C4-2B (cell line): ENCODE data around the gene COL26A1.

Experiments used
- H3K27ac ChIP-seq: fragments of 450-650 bp; 2 replicates; pipeline ENCODE4 v1.5.1; 2017
- CTCF ChIP-seq: fragments of 450-650 bp; conservative IDR thresholded peaks from 2 replicates; pipeline ENCODE4 v1.5.1; 2017; ENCODE audit warnings: mild to moderate bottlenecking
- ZFX ChIP-seq: fragments of 450-650 bp; IDR thresholded peaks from 2 replicates; pipeline ENCODE4 v1.6.1; 2017

The COL26A1 gene

GRCh38 chr7:101357433-101357832, 5.2 kb upstream of the COL26A1 start:
- no peak overlapping the region for H3K27ac ChIP-seq
- TF ChIP-seq CTCF (no peak), ZFX (no peak)

GRCh38 chr7:101363196-101363733, 590 bp downstream of the COL26A1 start:
- peak overlapping the region; percentile 96 for H3K27ac ChIP-seq
- TF ChIP-seq ZFX (no peak), CTCF (no peak)

- TF ChIP-seq ZFX (peak; percentile 89), CTCF (peak; percentile 99)
- peak overlapping the region; percentile 96 for H3K27ac ChIP-seq
These were observed 1.2 kb downstream of the COL26A1 start for GRCh38 chr7:101363734-101364374.

GRCh38 chr7:101365956-101366355, 3.3 kb downstream of the COL26A1 start:
- TF ChIP-seq ZFX (no peak), CTCF (no peak)
- H3K27ac ChIP-seq, result no peak overlapping the region

GRCh38 chr7:101367676-101368075, 5.0 kb downstream of the COL26A1 start:
- no peak overlapping the region for H3K27ac ChIP-seq
- no peak for TF ChIP-seq ZFX
- TF ChIP-seq CTCF, result no peak

- no peak for TF ChIP-seq CTCF
- TF ChIP-seq ZFX, result no peak
- H3K27ac ChIP-seq, result no peak overlapping the region
These were observed 5.9 kb downstream of the COL26A1 start for GRCh38 chr7:101368422-101369165.

- H3K27ac ChIP-seq, result no peak overlapping the region
- no peak for TF ChIP-seq ZFX
- TF ChIP-seq CTCF, result no peak
These were observed 8.2 kb downstream of the COL26A1 start for GRCh38 chr7:101370836-101371235.
